SK-N-SH treated with all-trans-retinoic acid at 6 μM for 48 hours (cell line): ENCODE results near the gene SFT2D1.

ENCODE experiments used
- ATAC-seq: fragments of 200-7000 bp; cut with Tn5 transposase; 3 replicates; pipeline ENCODE4 v1.9.1; 2020; ENCODE audit warnings: mild to moderate bottlenecking, moderate library complexity
- ARNTL ChIP-seq: fragments of 450-650 bp; formaldehyde crosslinking; IDR thresholded peaks from 2 replicates; pipeline ENCODE4 v1.5.0; 2020; ENCODE audit warnings: low read depth, mild to moderate bottlenecking, moderate library complexity, borderline replicate concordance
- BACH2 ChIP-seq: fragments of 250-450 bp; sonication (Bioruptor Pico); IDR thresholded peaks from 2 replicates; pipeline ENCODE4 v1.9.0; 2021; ENCODE audit warnings: mild to moderate bottlenecking, borderline replicate concordance
- CREB5 ChIP-seq: fragments of 250-450 bp; sonication (Bioruptor Pico); IDR thresholded peaks from 2 replicates; pipeline ENCODE4 v1.5.1; 2020; ENCODE audit warnings: low read depth, mild to moderate bottlenecking, moderate library complexity
- CSDC2 ChIP-seq: fragments of 250-450 bp; sonication (Bioruptor Pico); IDR thresholded peaks from 2 replicates; pipeline ENCODE4 v1.5.0; 2020; ENCODE audit warnings: mild to moderate bottlenecking, moderate library complexity
- CSRNP3 ChIP-seq: fragments of 250-450 bp; sonication (Bioruptor Pico); IDR thresholded peaks from 2 replicates; pipeline ENCODE4 v1.5.1; 2021; ENCODE audit warnings: mild to moderate bottlenecking, moderate library complexity
- ESRRG ChIP-seq: fragments of 250-450 bp; sonication (Bioruptor Pico); IDR thresholded peaks from 2 replicates; pipeline ENCODE4 v1.6.1; 2021; ENCODE audit warnings: mild to moderate bottlenecking
- OSR1 ChIP-seq: fragments of 250-450 bp; sonication (Bioruptor Pico); IDR thresholded peaks from 2 replicates; pipeline ENCODE4 v1.8.0; 2022; ENCODE audit warnings: moderate library complexity, mild to moderate bottlenecking, inconsistent platforms
- POU6F1 ChIP-seq: fragments of 250-450 bp; sonication (Bioruptor Pico); IDR thresholded peaks from 2 replicates; pipeline ENCODE4 v1.8.0; 2021; ENCODE audit warnings: low read depth, mild to moderate bottlenecking, moderate library complexity, borderline replicate concordance
- PPARA ChIP-seq: fragments of 250-450 bp; sonication (Bioruptor Pico); IDR thresholded peaks from 2 replicates; pipeline ENCODE4 v1.5.0; 2020; ENCODE audit warnings: mild to moderate bottlenecking, borderline replicate concordance
- RARB ChIP-seq: fragments of 250-450 bp; sonication (Bioruptor Pico); IDR thresholded peaks from 2 replicates; pipeline ENCODE4 v1.8.0; 2021; ENCODE audit warnings: mild to moderate bottlenecking, moderate library complexity
- SNAI2 ChIP-seq: fragments of 250-450 bp; sonication (Bioruptor Pico); IDR thresholded peaks from 2 replicates; pipeline ENCODE4 v1.5.0; 2020; ENCODE audit warnings: mild to moderate bottlenecking, moderate library complexity
- TOX ChIP-seq: fragments of 250-450 bp; sonication (Bioruptor Pico); IDR thresholded peaks from 2 replicates; pipeline ENCODE4 v1.8.0; 2021; ENCODE audit warnings: mild to moderate bottlenecking, moderate library complexity, borderline replicate concordance
- TSHZ2 ChIP-seq: fragments of 250-450 bp; sonication (Bioruptor Pico); IDR thresholded peaks from 2 replicates; pipeline ENCODE4 v1.5.0; 2020; ENCODE audit warnings: mild to moderate bottlenecking, moderate library complexity
- ZC3H10 ChIP-seq: fragments of 250-450 bp; sonication (Bioruptor Pico); IDR thresholded peaks from 2 replicates; pipeline ENCODE4 v1.5.1; 2021; ENCODE audit warnings: mild to moderate bottlenecking, moderate library complexity
- ZFP3 ChIP-seq: fragments of 250-450 bp; sonication (Bioruptor Pico); IDR thresholded peaks from 2 replicates; pipeline ENCODE4 v1.5.0; 2020; ENCODE audit warnings: mild to moderate bottlenecking, moderate library complexity
- ZFP30 ChIP-seq: fragments of 450-650 bp; formaldehyde crosslinking; IDR thresholded peaks from 2 replicates; pipeline ENCODE4 v1.5.0; 2022; ENCODE audit warnings: mild to moderate bottlenecking, moderate library complexity
- ZNF565 ChIP-seq: fragments of 450-650 bp; formaldehyde crosslinking; conservative IDR thresholded peaks from 2 replicates; pipeline ENCODE4 v1.5.0; 2020; ENCODE audit warnings: low read depth, mild to moderate bottlenecking, moderate library complexity
- ZNF70 ChIP-seq: fragments of 450-650 bp; formaldehyde crosslinking; IDR thresholded peaks from 2 replicates; pipeline ENCODE4 v1.5.0; 2020; ENCODE audit warnings: mild to moderate bottlenecking, moderate library complexity
- ZNF8 ChIP-seq: fragments of 450-650 bp; formaldehyde crosslinking; IDR thresholded peaks from 2 replicates; pipeline ENCODE4 v1.5.0; 2020; ENCODE audit warnings: mild to moderate bottlenecking, moderate library complexity
- TF ChIP-seq, protein P1 (sequence below): fragments of 250-450 bp; sonication (Bioruptor Pico); IDR thresholded peaks from 2 replicates; pipeline ENCODE4 v1.8.0; 2020; ENCODE audit warnings: mild to moderate bottlenecking, moderate library complexity, borderline replicate concordance

SFT2D1 gene

DNA sequence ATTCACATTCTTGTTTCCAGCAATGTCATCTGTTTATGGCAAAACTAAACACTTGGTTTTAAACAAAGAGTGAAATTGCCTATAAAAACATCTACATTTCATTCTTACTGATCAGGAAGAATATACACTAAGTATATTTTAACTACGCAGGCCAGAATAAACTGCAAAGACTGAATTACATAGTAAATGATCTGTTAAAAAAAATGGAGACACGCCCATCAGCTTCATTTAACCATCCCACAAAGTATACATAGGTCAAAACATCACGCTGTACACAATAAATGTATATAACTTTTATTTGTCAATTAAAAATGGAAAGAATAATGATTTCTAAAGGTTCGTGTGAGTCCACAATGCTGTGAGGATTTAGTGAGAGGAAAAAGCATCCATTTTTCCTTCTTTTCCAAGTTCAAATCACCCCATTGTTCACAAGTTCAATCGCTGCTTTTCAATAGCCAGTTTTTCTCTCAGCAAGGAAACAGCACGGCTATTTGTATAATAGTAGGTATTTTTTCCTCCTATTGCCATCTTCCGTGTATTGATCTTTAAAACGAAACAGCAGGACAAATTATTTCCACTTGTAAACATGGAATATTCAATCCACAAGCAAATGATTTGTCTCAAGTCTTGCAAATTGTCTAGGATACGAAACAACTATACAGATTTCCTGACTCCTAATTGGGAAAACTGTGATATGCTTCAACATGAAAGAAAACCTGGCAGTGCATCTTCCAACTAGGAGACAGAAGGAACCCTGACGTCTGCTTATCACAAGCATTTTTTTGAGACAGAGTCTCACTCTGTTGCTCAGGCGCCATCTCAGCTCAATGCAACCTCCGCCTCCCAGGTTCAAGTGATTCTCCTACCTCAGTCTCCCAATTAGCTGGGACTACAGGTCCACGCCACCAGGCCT lies 10.6 kb downstream of the SFT2D1 start:
- TF ChIP-seq TSHZ2 (CRISPR knock-in tag) (no peak), ZFP3 (no peak), PPARA (CRISPR knock-in tag) (no peak), SNAI2 (CRISPR knock-in tag) (no peak)
- ATAC-seq = no peak

DNA sequence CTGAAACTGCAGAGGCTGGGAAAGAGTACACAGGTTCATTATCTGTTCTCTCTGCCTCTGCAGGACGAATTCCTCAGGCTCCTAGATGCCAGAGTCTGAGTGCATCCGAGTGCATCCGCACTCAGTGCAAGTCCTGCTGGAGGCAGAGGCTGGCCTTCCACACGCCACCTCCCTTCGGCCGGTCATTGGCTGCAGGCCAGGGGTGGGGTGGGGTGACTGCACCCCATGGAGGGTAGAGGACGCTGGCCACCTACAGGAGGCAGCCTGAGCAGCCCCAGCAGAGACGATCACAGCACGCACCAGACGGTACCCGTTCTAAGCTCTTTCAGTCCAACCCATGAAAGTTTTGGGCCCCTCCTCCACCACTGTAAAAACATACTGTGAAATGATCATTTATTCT lies 11.7 kb downstream of the SFT2D1 start:
- TF ChIP-seq, protein P1, sequence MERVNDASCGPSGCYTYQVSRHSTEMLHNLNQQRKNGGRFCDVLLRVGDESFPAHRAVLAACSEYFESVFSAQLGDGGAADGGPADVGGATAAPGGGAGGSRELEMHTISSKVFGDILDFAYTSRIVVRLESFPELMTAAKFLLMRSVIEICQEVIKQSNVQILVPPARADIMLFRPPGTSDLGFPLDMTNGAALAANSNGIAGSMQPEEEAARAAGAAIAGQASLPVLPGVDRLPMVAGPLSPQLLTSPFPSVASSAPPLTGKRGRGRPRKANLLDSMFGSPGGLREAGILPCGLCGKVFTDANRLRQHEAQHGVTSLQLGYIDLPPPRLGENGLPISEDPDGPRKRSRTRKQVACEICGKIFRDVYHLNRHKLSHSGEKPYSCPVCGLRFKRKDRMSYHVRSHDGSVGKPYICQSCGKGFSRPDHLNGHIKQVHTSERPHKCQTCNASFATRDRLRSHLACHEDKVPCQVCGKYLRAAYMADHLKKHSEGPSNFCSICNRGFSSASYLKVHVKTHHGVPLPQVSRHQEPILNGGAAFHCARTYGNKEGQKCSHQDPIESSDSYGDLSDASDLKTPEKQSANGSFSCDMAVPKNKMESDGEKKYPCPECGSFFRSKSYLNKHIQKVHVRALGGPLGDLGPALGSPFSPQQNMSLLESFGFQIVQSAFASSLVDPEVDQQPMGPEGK (CRISPR knock-in tag) = no peak
- TF ChIP-seq ZC3H10 (CRISPR knock-in tag) (no peak), CREB5 (CRISPR knock-in tag) (no peak), RARB (no peak), BACH2 (no peak), PPARA (CRISPR knock-in tag) (no peak), ARNTL (CRISPR knock-in tag) (no peak), POU6F1 (CRISPR knock-in tag) (no peak), ZFP30 (CRISPR knock-in tag) (no peak), CSDC2 (CRISPR knock-in tag) (no peak), OSR1 (CRISPR knock-in tag) (no peak)
- peak; percentile 94 for ATAC-seq

GRCh38 chr6:166325383-166326042 lies 16.8 kb downstream of the SFT2D1 start:
- ATAC-seq = no peak
- TF ChIP-seq OSR1 (CRISPR knock-in tag) (no peak), CSDC2 (CRISPR knock-in tag) (no peak), RARB (no peak), SNAI2 (CRISPR knock-in tag) (no peak), CSRNP3 (CRISPR knock-in tag) (no peak), TOX (CRISPR knock-in tag) (no peak), BACH2 (no peak), TSHZ2 (CRISPR knock-in tag) (no peak), ZNF8 (CRISPR knock-in tag) (no peak), ZNF565 (CRISPR knock-in tag) (no peak), ZNF70 (CRISPR knock-in tag) (no peak), ARNTL (CRISPR knock-in tag) (no peak), ESRRG (CRISPR knock-in tag) (no peak)
- TF ChIP-seq, protein P1 (CRISPR knock-in tag) = no peak
